ENCODE results near the gene CNTLN.
"Not testable (repeated sequence)": the region's sequence is repeated elsewhere in the genome, so short reads cannot be mapped to it uniquely, and the experiment has no call there.

CNTLN gene

GRCh38 chr9:17422994-17423680, 288.3 kb downstream of the CNTLN start:
- DNase-seq = no peak

GRCh38 chr9:17423681-17424011, 288.8 kb downstream of the CNTLN start:
- DNase-seq = no peak

GRCh38 chr9:17425384-17425783, 290.5 kb downstream of the CNTLN start:
- no peak for DNase-seq

GRCh38 chr9:17433526-17433925, 298.7 kb downstream of the CNTLN start:
- no peak for DNase-seq

- no peak for DNase-seq
Measured at GRCh38 chr9:17436854-17437253, 302.0 kb downstream of the CNTLN start.

GRCh38 chr9:17437813-17438212, 303.0 kb downstream of the CNTLN start:
- no peak for DNase-seq

GRCh38 chr9:17445126-17445525, 310.3 kb downstream of the CNTLN start:
- DNase-seq = not testable (repeated sequence)

GRCh38 chr9:17453751-17454150, 318.9 kb downstream of the CNTLN start:
- DNase-seq = no peak

- DNase-seq = no peak
Measured at GRCh38 chr9:17462869-17463464, 328.1 kb downstream of the CNTLN start.

GRCh38 chr9:17470036-17470813, 335.4 kb downstream of the CNTLN start:
- no peak for DNase-seq

GRCh38 chr9:17472126-17472525, 337.3 kb downstream of the CNTLN start:
- DNase-seq = no peak

GRCh38 chr9:17476401-17476800, 341.6 kb downstream of the CNTLN start:
- no peak for DNase-seq

GRCh38 chr9:17477816-17478215, 343.0 kb downstream of the CNTLN start:
- no peak for DNase-seq

- no peak for DNase-seq
Measured at GRCh38 chr9:17480966-17481365, 346.1 kb downstream of the CNTLN start.

GRCh38 chr9:17481565-17481964, 346.7 kb downstream of the CNTLN start:
- no peak for DNase-seq

GRCh38 chr9:17484906-17485305, 350.1 kb downstream of the CNTLN start:
- DNase-seq = no peak

GRCh38 chr9:17486396-17486795, 351.6 kb downstream of the CNTLN start:
- DNase-seq = no peak

- no peak for DNase-seq
Measured at GRCh38 chr9:17487467-17487866, 352.6 kb downstream of the CNTLN start.

GRCh38 chr9:17488662-17489061, 353.8 kb downstream of the CNTLN start:
- DNase-seq = no peak

GRCh38 chr9:17490110-17490509, 355.3 kb downstream of the CNTLN start:
- DNase-seq = no peak

GRCh38 chr9:17491780-17492179, 356.9 kb downstream of the CNTLN start:
- no peak for DNase-seq

GRCh38 chr9:17503196-17503595, 368.4 kb downstream of the CNTLN start:
- DNase-seq = no peak

GRCh38 chr9:17509151-17509550, 374.3 kb downstream of the CNTLN start:
- no peak for DNase-seq

GRCh38 chr9:17509701-17510100, 374.9 kb downstream of the CNTLN start:
- DNase-seq = no peak
